GM19025 (cell line): ENCODE data around the gene FHAD1.

ENCODE experiments used
- ATAC-seq: cut with Tn5 transposase; IDR thresholded peaks from one replicate; pipeline ENCODE4 v1.9.1; 2021; ENCODE audit warnings: mild to moderate bottlenecking, low read depth, moderate library complexity; ENCODE audit not compliant: unreplicated experiment

Gene FHAD1

GRCh38 chr1:15245593-15246360 lies 1.2 kb upstream of the FHAD1 start:
- no peak for ATAC-seq

GRCh38 chr1:15248216-15248615 lies 1.2 kb downstream of the FHAD1 start:
- no peak for ATAC-seq

- ATAC-seq, result no peak
Measured at GRCh38 chr1:15249081-15249480, 2.1 kb downstream of the FHAD1 start.

GRCh38 chr1:15251857-15252835 lies 5.1 kb downstream of the FHAD1 start:
- no peak for ATAC-seq

DNA sequence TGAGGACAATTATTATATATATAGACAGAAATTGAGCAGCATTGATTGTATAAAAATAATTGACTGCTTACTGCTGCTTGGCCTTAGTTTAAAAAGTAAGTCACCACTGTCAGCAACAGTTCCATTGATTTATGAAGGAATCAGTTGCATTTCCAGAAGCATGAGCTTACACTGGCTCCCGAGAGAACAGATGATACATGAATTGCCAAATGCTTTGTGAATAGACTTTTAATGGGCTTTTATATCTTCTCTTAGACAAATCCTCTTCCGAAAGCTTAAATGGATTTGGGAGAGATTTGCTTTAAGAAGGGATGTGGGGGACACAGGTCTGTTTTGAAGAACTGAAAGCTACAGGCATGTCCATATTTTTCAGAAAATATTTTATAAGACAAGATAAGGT lies 7.5 kb downstream of the FHAD1 start:
- ATAC-seq, result no peak

DNA sequence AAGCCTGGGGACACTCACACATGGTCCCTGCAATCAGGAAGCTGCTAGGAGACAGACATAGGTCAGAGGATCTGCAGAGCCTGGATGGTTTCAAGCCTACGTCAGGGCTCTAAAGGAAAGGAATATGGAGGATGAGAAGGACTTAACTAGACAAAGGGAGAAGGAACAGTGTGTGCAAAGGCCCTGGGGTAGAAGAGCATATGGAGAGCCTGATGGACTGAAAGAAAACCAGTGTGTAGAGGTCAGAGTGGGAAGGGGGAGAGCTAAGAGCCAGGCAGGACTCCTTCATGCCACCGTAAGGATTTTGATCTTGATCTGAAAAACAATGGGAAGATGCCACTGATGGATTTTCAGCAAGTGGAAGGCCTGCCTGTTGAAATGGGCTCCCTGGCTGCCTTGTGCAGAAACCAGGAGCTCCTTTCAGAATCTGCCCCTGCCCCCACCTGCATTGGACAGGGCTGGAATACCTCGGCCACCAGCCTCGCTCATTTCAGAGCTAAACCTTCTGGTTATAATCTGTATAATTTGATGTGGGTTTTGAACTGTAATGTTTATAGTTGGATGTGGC lies 8.6 kb downstream of the FHAD1 start:
- ATAC-seq, result no peak

DNA sequence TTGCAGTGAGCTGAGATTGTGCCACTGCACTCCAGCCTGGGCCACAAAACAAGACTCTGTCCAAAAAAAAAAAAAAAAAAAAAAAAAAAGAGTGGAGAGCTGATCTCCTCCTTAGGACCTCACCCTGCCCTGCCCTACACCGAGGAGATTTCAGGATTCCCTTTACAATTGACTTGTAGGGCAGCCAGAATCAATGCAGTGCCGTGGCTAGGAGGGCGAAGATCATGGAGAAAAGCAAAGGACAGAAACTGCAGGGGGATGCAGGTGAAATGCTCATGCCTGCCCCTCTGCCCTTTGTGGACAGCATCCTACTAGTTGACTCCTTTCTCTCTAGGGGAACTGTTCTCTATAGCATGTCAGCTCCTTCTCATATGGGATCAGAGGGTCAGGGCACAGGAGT lies 9.6 kb downstream of the FHAD1 start:
- no peak for ATAC-seq

DNA sequence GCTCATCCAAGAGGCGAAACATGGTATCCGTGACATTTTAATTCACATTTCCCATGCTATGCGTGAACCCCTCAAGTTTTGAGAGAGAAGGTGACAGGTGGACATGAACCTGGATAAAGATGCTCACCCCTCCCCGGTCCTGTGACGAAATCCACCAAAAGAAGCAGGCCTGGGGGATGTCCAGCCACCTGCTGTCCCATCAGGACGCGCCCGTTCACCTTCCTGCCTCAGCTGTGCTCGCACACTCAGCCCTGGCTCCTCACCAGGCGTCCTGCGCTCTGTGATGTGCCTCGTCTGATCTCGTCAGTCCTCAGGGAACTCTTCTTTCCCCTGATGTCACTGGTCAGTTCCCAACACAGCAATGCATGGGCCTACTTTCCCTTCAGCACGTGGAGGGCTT lies 10.3 kb downstream of the FHAD1 start:
- no peak for ATAC-seq

GRCh38 chr1:15258833-15259621 lies 12.0 kb downstream of the FHAD1 start:
- no peak for ATAC-seq

GRCh38 chr1:15259622-15260007 lies 12.6 kb downstream of the FHAD1 start:
- no peak for ATAC-seq

GRCh38 chr1:15260418-15261154 lies 13.6 kb downstream of the FHAD1 start:
- no peak for ATAC-seq

DNA sequence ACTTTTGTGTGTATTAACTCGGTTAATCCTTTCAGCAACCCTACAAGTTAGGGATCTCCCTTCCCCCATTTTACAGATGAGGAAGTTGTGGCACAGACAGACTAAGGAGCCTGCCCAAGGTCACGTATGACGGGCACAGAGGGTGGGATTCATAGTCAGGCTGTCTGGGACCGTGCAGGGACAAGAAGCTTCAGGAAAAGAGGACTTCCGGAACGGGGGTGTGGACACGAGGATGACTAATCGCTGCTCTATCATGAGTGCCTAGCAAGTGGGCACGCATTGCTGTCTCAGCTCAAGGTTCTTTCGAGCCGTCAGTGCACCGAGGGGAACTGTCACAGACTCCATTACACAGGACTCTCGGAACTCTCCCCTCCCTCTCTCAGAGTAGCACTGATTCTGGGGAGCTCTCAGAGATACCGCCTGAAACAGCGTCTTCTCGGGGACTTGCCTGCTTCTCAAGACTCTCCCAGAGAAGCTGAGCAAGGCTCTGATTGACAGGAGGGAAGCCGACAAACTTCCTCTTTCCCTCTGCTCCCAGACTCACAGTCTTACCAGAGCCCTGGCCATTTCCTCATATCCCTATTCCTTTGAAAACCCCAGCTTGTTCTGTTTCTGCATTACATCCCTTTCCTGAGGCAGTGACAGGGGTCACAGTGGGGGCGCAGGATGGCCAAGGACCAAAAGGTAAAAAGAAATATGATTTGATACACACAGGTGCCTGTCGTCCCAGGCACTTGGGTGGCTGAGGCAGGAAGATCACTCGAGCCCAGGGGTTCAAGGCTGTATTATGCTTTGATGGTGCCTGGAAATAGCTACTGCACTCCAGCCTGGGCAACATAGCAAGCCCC lies 14.4 kb downstream of the FHAD1 start:
- ATAC-seq, result no peak

GRCh38 chr1:15262003-15262377 lies 15.0 kb downstream of the FHAD1 start:
- ATAC-seq, result no peak

- ATAC-seq, result no peak
Measured at GRCh38 chr1:15262706-15263105, 15.7 kb downstream of the FHAD1 start.

GRCh38 chr1:15264769-15265168 lies 17.7 kb downstream of the FHAD1 start:
- no peak for ATAC-seq

DNA sequence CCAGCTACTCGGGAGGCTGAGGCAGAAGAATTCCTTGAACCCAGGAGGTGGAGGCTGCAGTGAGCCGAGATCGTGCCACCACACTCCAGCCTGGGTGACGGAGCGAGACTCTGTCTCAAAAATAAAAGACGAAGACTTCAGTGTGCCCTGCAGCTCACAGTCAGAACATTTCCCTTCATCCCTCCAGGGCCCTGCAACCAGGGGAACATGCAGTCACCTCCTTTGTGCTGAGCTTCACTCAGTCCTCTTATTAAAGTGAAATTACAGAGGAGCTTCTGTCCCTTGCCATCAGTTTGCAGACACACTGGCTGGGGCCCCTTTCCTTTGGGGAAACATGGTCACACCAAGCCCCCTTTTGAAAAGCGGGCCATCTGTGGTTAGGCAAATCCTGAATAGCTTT lies 24.2 kb downstream of the FHAD1 start:
- ATAC-seq, result no peak

- ATAC-seq, result no peak
Measured at GRCh38 chr1:15272009-15272781, 25.2 kb downstream of the FHAD1 start.

- ATAC-seq, result no peak
Measured at GRCh38 chr1:15272782-15273127, 25.7 kb downstream of the FHAD1 start.
